Loucy (cell line): Measurements from ENCODE around the gene TRIM15.

ENCODE experiments used
- EZH2phosphoT487 ChIP-seq: fragments of 200-600 bp; IDR thresholded peaks from 2 replicates; pipeline ENCODE4 v1.6.1; 2018; ENCODE audit warnings: antibody characterized with exemption, mild to moderate bottlenecking, moderate library complexity, borderline replicate concordance
- TF ChIP-seq, protein P1 (sequence below): fragments of 200-600 bp; sonication (generic); conservative IDR thresholded peaks from 2 replicates; pipeline ENCODE4 v1.5.1; 2014; ENCODE audit warnings: mild to moderate bottlenecking, antibody characterized with exemption, low read length

DNA sequence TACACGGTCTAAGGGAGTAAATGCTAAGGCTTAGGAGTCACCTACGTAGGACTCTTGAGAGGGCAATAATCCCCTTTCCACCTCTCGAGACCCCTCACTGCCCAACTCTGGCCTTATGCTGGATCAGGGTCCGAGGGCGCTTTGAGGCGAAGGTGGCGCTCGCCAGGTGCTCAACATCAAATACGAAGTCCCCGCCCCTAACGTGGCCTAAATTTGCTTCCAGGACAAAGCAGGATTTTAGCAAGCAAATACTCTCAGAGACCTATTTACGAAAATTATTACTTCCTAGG is 50.3 kb downstream of the TRIM15 start:
- TF ChIP-seq, protein P1, sequence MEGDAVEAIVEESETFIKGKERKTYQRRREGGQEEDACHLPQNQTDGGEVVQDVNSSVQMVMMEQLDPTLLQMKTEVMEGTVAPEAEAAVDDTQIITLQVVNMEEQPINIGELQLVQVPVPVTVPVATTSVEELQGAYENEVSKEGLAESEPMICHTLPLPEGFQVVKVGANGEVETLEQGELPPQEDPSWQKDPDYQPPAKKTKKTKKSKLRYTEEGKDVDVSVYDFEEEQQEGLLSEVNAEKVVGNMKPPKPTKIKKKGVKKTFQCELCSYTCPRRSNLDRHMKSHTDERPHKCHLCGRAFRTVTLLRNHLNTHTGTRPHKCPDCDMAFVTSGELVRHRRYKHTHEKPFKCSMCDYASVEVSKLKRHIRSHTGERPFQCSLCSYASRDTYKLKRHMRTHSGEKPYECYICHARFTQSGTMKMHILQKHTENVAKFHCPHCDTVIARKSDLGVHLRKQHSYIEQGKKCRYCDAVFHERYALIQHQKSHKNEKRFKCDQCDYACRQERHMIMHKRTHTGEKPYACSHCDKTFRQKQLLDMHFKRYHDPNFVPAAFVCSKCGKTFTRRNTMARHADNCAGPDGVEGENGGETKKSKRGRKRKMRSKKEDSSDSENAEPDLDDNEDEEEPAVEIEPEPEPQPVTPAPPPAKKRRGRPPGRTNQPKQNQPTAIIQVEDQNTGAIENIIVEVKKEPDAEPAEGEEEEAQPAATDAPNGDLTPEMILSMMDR: peak; percentile 23; the same call in 1 of the 2 replicates
- TF ChIP-seq EZH2phosphoT487: no peak
